Measurements from ENCODE around the gene RPS6KA4.

The RPS6KA4 gene

GRCh38 chr11:64384028-64384737, 25.2 kb downstream of the RPS6KA4 start:
- DNase-seq (ENCODE audit: extremely low read depth in 1 of 2, low read depth in 1 of 2): no peak

- DNase-seq (ENCODE audit: extremely low read depth in 1 of 2, low read depth in 1 of 2): no peak
Observed at GRCh38 chr11:64384981-64385944, 26.3 kb downstream of the RPS6KA4 start.

GRCh38 chr11:64385945-64386704, 27.2 kb downstream of the RPS6KA4 start:
- no peak for DNase-seq (ENCODE audit: extremely low read depth in 1 of 2, low read depth in 1 of 2)

GRCh38 chr11:64387916-64388315, 29.0 kb downstream of the RPS6KA4 start:
- DNase-seq (ENCODE audit: extremely low read depth in 1 of 2, low read depth in 1 of 2): no peak

- no peak for DNase-seq (ENCODE audit: extremely low read depth in 1 of 2, low read depth in 1 of 2)
Observed at GRCh38 chr11:64388894-64389293, 29.9 kb downstream of the RPS6KA4 start.

GRCh38 chr11:64389851-64390250, 30.9 kb downstream of the RPS6KA4 start:
- DNase-seq (ENCODE audit: extremely low read depth in 1 of 2, low read depth in 1 of 2): no peak

GRCh38 chr11:64390558-64390957, 31.6 kb downstream of the RPS6KA4 start:
- DNase-seq (ENCODE audit: extremely low read depth in 1 of 2, low read depth in 1 of 2): no peak

- DNase-seq (ENCODE audit: extremely low read depth in 1 of 2, low read depth in 1 of 2): no peak
Observed at GRCh38 chr11:64391839-64392238, 32.9 kb downstream of the RPS6KA4 start.

- DNase-seq (ENCODE audit: extremely low read depth in 1 of 2, low read depth in 1 of 2): no peak
Observed at GRCh38 chr11:64395545-64396078, 36.6 kb downstream of the RPS6KA4 start.

GRCh38 chr11:64396079-64396591, 37.2 kb downstream of the RPS6KA4 start:
- no peak for DNase-seq (ENCODE audit: extremely low read depth in 1 of 2, low read depth in 1 of 2)

- DNase-seq (ENCODE audit: extremely low read depth in 1 of 2, low read depth in 1 of 2): no peak
Observed at GRCh38 chr11:64400102-64400501, 41.1 kb downstream of the RPS6KA4 start.

GRCh38 chr11:64400667-64401066, 41.7 kb downstream of the RPS6KA4 start:
- no peak for DNase-seq (ENCODE audit: extremely low read depth in 1 of 2, low read depth in 1 of 2)

GRCh38 chr11:64401775-64402174, 42.8 kb downstream of the RPS6KA4 start:
- no peak for DNase-seq (ENCODE audit: extremely low read depth in 1 of 2, low read depth in 1 of 2)

GRCh38 chr11:64403106-64403505, 44.1 kb downstream of the RPS6KA4 start:
- no peak for DNase-seq (ENCODE audit: extremely low read depth in 1 of 2, low read depth in 1 of 2)

GRCh38 chr11:64406221-64406946, 47.4 kb downstream of the RPS6KA4 start:
- DNase-seq (ENCODE audit: extremely low read depth in 1 of 2, low read depth in 1 of 2): no peak

GRCh38 chr11:64407221-64407620, 48.3 kb downstream of the RPS6KA4 start:
- DNase-seq (ENCODE audit: extremely low read depth in 1 of 2, low read depth in 1 of 2): no peak

- no peak for DNase-seq (ENCODE audit: extremely low read depth in 1 of 2, low read depth in 1 of 2)
Observed at GRCh38 chr11:64407630-64408029, 48.7 kb downstream of the RPS6KA4 start.

- DNase-seq (ENCODE audit: extremely low read depth in 1 of 2, low read depth in 1 of 2): no peak
Observed at GRCh38 chr11:64409278-64409677, 50.3 kb downstream of the RPS6KA4 start.

- DNase-seq (ENCODE audit: extremely low read depth in 1 of 2, low read depth in 1 of 2): no peak
Observed at GRCh38 chr11:64409707-64410403, 50.9 kb downstream of the RPS6KA4 start.

GRCh38 chr11:64410404-64410734, 51.4 kb downstream of the RPS6KA4 start:
- DNase-seq (ENCODE audit: extremely low read depth in 1 of 2, low read depth in 1 of 2): no peak
